Esophagus (tissue), 2 donors: Measurements from ENCODE around the gene FRMD6. TPM values are rescaled to one million over a fixed set of nuclear protein-coding genes. Genes with fewer than 3 reads are reported as not detected.

Experiments used
- H3K27ac ChIP-seq, 2 donors: one replicate each; pipeline ENCODE4 v1.5.1; 2013; ENCODE audit warnings: low read depth in 2 of 2, mild to moderate bottlenecking in 2 of 2, inconsistent platforms in 1 of 2, low read length in 1 of 2, moderate library complexity in 1 of 2
- H3K27me3 ChIP-seq, 2 donors: one replicate each; pipeline ENCODE4 v1.6.1; 2013; ENCODE audit warnings: low read length in 2 of 2, control low read depth in 1 of 2, mild to moderate bottlenecking in 1 of 2; ENCODE audit not compliant: insufficient read depth in 2 of 2, control insufficient read depth in 1 of 2
- H3K36me3 ChIP-seq, 2 donors: one replicate each; pipeline ENCODE4 v1.6.1; 2013; ENCODE audit warnings: low read length in 1 of 2; ENCODE audit not compliant: control insufficient read depth in 2 of 2, insufficient read depth in 2 of 2
- H3K4me1 ChIP-seq, 2 donors: one replicate each; pipeline ENCODE4 v1.6.1; 2013; ENCODE audit warnings: low read length in 1 of 2; ENCODE audit not compliant: control insufficient read depth in 2 of 2, insufficient read depth in 2 of 2
- H3K4me3 ChIP-seq, 2 donors: one replicate each; pipeline ENCODE4 v1.5.1; 2013; ENCODE audit warnings: low read length in 2 of 2, mild to moderate bottlenecking in 2 of 2, low read depth in 1 of 2, moderate library complexity in 1 of 2
- H3K9me3 ChIP-seq, 2 donors: one replicate each; pipeline ENCODE4 v1.6.1; 2013; ENCODE audit warnings: mild to moderate bottlenecking in 2 of 2, low read depth in 1 of 2, low read length in 1 of 2, moderate library complexity in 1 of 2; ENCODE audit not compliant: control insufficient read depth in 2 of 2, insufficient read depth in 1 of 2
- WGBS, 2 donors: extraction: QIAGEN DNeasy Blood & Tissue Kit; methylation state at CpG; one replicate each; pipeline ENCODE4 v1.1.7; 2013; 5-methylcytosine and 5-hydroxymethylcytosine counted together
- polyA plus RNA-seq, 2 donors: library from polyadenylated mRNA; stranded (reverse); fragments of 200-250 nt; gene quantifications; one replicate each; pipeline ENCODE4 v1.2.3, GENCODE V29; 2013
- donor health status: healthy with polysubstance abuse.
- donor health status: Bipolar disorder and iron deficiency.

The FRMD6 gene
- polyA plus RNA-seq, 2 donors: 26.2 to 36.3 TPM

GRCh38 chr14:51612449-51612848 lies 39.3 kb upstream of the FRMD6 start:
- Histone ChIP-seq H3K27ac (no peak overlapping the region), H3K9me3 (no peaks in the 10 kb centered on the region), H3K4me1 (peaks cover 0 to 2% of the 10 kb centered on the region in 2 donors), H3K4me3 (no peak overlapping the region), H3K36me3 (no peaks in the 10 kb centered on the region), H3K27me3 (no peaks in the 10 kb centered on the region)
- WGBS, 2 donors: 64 to 94% methylated on average over 1 of the region's 1 CpG

GRCh38 chr14:51613416-51613815 lies 38.3 kb upstream of the FRMD6 start:
- no peaks in the 10 kb centered on the region for H3K27me3 ChIP-seq
- WGBS, 2 donors: 71 to 81% methylated on average over 3 of the region's 3 CpGs
- H3K9me3 ChIP-seq: no peaks in the 10 kb centered on the region
- H3K27ac ChIP-seq: no peak overlapping the region
- H3K4me3 ChIP-seq: no peak overlapping the region
- peaks cover 0 to 2% of the 10 kb centered on the region in 2 donors for H3K4me1 ChIP-seq
- H3K36me3 ChIP-seq: no peaks in the 10 kb centered on the region

- H3K9me3 ChIP-seq: no peaks in the 10 kb centered on the region
Observed at GRCh38 chr14:51614707-51615106, 37.0 kb upstream of the FRMD6 start.

GRCh38 chr14:51616256-51616655 lies 35.5 kb upstream of the FRMD6 start:
- H3K27ac ChIP-seq: peak overlapping the region; percentile 66 to 97

More at GRCh38 chr14:51614707-51615106, 37.0 kb upstream of the FRMD6 start:
- H3K36me3 ChIP-seq: no peaks in the 10 kb centered on the region
- H3K4me1 ChIP-seq: peaks cover 0 to 2% of the 10 kb centered on the region in 2 donors
- H3K27ac ChIP-seq: no peak overlapping the region
- no peak overlapping the region for H3K4me3 ChIP-seq
- H3K27me3 ChIP-seq: no peaks in the 10 kb centered on the region

GRCh38 chr14:51616724-51617409 lies 34.8 kb upstream of the FRMD6 start:
- Histone ChIP-seq H3K36me3 (no peaks in the 10 kb centered on the region), H3K27me3 (no peaks in the 10 kb centered on the region), H3K27ac (peak overlapping the region; percentile 66 to 97), H3K4me3 (no peak overlapping the region), H3K9me3 (no peaks in the 10 kb centered on the region), H3K4me1 (peaks cover 0 to 2% of the 10 kb centered on the region in 2 donors)
- WGBS, 2 donors: 25 to 31% methylated on average over 4 of the region's 4 CpGs

More at GRCh38 chr14:51616256-51616655, 35.5 kb upstream of the FRMD6 start:
- Histone ChIP-seq H3K9me3 (no peaks in the 10 kb centered on the region), H3K4me3 (no peak overlapping the region), H3K4me1 (peaks cover 0 to 2% of the 10 kb centered on the region in 2 donors), H3K27me3 (no peaks in the 10 kb centered on the region), H3K36me3 (no peaks in the 10 kb centered on the region)
- WGBS, 2 donors: 93 to 100% methylated on average over 1 of the region's 1 CpG

GRCh38 chr14:51619561-51619960 lies 32.1 kb upstream of the FRMD6 start:
- Histone ChIP-seq H3K9me3 (no peaks in the 10 kb centered on the region), H3K36me3 (no peaks in the 10 kb centered on the region), H3K27me3 (no peaks in the 10 kb centered on the region), H3K4me3 (no peak overlapping the region), H3K27ac (no peak overlapping the region), H3K4me1 (peaks cover 0 to 2% of the 10 kb centered on the region in 2 donors)
- WGBS, 2 donors: 65 to 83% methylated on average over 4 of the region's 4 CpGs

GRCh38 chr14:51620056-51620455 lies 31.7 kb upstream of the FRMD6 start:
- 99 to 100% methylated on average over 2 of the region's 2 CpGs for WGBS, 2 donors
- Histone ChIP-seq H3K9me3 (no peaks in the 10 kb centered on the region), H3K27me3 (no peaks in the 10 kb centered on the region), H3K4me3 (no peak overlapping the region), H3K4me1 (peaks cover 0 to 2% of the 10 kb centered on the region in 2 donors), H3K27ac (no peak overlapping the region), H3K36me3 (no peaks in the 10 kb centered on the region)

GRCh38 chr14:51621654-51622053 lies 30.1 kb upstream of the FRMD6 start:
- Histone ChIP-seq H3K27me3 (no peaks in the 10 kb centered on the region), H3K4me3 (no peak overlapping the region), H3K27ac (no peak overlapping the region), H3K4me1 (no peaks in the 10 kb centered on the region), H3K9me3 (no peaks in the 10 kb centered on the region), H3K36me3 (no peaks in the 10 kb centered on the region)
- 90 to 91% methylated on average over 2 of the region's 2 CpGs for WGBS, 2 donors

- Histone ChIP-seq H3K9me3 (no peaks in the 10 kb centered on the region), H3K4me3 (no peak overlapping the region), H3K36me3 (no peaks in the 10 kb centered on the region), H3K27me3 (no peaks in the 10 kb centered on the region), H3K27ac (no peak overlapping the region), H3K4me1 (no peaks in the 10 kb centered on the region)
- WGBS, 2 donors: 86 to 90% methylated on average over 2 of the region's 2 CpGs
Observed at GRCh38 chr14:51622376-51622775, 29.3 kb upstream of the FRMD6 start.

- no peaks in the 10 kb centered on the region for H3K27me3 ChIP-seq
- no peaks in the 10 kb centered on the region for H3K36me3 ChIP-seq
- no peak overlapping the region for H3K27ac ChIP-seq
- H3K4me1 ChIP-seq: no peaks in the 10 kb centered on the region
- no peak overlapping the region for H3K4me3 ChIP-seq
- 82 to 90% methylated on average over 1 of the region's 1 CpG for WGBS, 2 donors
- H3K9me3 ChIP-seq: no peaks in the 10 kb centered on the region
Observed at GRCh38 chr14:51624955-51625569, 26.6 kb upstream of the FRMD6 start.
